H9 (cell line): ENCODE measurements around the gene NHERF1. TPM values are rescaled to one million over a fixed set of nuclear protein-coding genes. Genes with fewer than 3 reads are reported as not detected.

Experiments used
- DNase-seq: peaks from one replicate; pipeline ENCODE4 v3.0.0-alpha.2; 2017
- H2AFZ ChIP-seq: one replicate; pipeline ENCODE4 v1.6.1; 2013; ENCODE audit warnings: mild to moderate bottlenecking, low read length, control low read depth, moderate library complexity
- H2AK5ac ChIP-seq: 2 replicates; pipeline ENCODE4 v1.6.1; 2013; ENCODE audit warnings: low read length, control low read depth, mixed read lengths; ENCODE audit not compliant: insufficient read length
- H2BK120ac ChIP-seq: one replicate; pipeline ENCODE4 v1.6.1; 2013; ENCODE audit warnings: low read depth, mild to moderate bottlenecking, low read length, control low read depth, inconsistent platforms; ENCODE audit not compliant: poor library complexity, severe bottlenecking
- H2BK12ac ChIP-seq: 2 replicates; pipeline ENCODE4 v1.6.1; 2013; ENCODE audit warnings: low read length, control low read depth, mixed read lengths, low read depth; ENCODE audit not compliant: insufficient read length
- H2BK15ac ChIP-seq: 2 replicates; pipeline ENCODE4 v1.6.1; 2013; ENCODE audit warnings: low read depth, low read length, control low read depth
- H2BK20ac ChIP-seq: one replicate; pipeline ENCODE4 v1.6.1; 2013; ENCODE audit warnings: low read depth, mild to moderate bottlenecking, low read length, control low read depth, inconsistent platforms; ENCODE audit not compliant: poor library complexity, severe bottlenecking
- H2BK5ac ChIP-seq: 2 replicates; pipeline ENCODE4 v1.6.1; 2013; ENCODE audit warnings: low read length, control low read depth, mixed read lengths; ENCODE audit not compliant: insufficient read length
- H3K14ac ChIP-seq: 2 replicates; pipeline ENCODE4 v1.6.1; 2013; ENCODE audit warnings: low read length, control low read depth; ENCODE audit not compliant: insufficient read depth
- H3K18ac ChIP-seq: 2 replicates; pipeline ENCODE4 v1.6.1; 2013; ENCODE audit warnings: low read depth, mild to moderate bottlenecking, mixed read lengths, low read length, control low read depth; ENCODE audit not compliant: insufficient read length
- H3K23ac ChIP-seq: 2 replicates; pipeline ENCODE4 v1.6.1; 2013; ENCODE audit warnings: low read length, control low read depth, mixed read lengths, low read depth; ENCODE audit not compliant: insufficient read length
- H3K23me2 ChIP-seq: 2 replicates; pipeline ENCODE4 v1.6.1; 2013; ENCODE audit warnings: low read depth, mild to moderate bottlenecking, mixed read lengths, low read length, control low read depth; ENCODE audit not compliant: insufficient read length, poor library complexity, severe bottlenecking
- H3K27ac ChIP-seq: 2 replicates; pipeline ENCODE4 v1.5.1; 2013; ENCODE audit warnings: low read length, control low read depth, mixed read lengths, low read depth; ENCODE audit not compliant: insufficient read length
- H3K27me3 ChIP-seq: 2 replicates; pipeline ENCODE4 v1.6.1; 2013; ENCODE audit warnings: low read length, control low read depth, inconsistent platforms; ENCODE audit not compliant: insufficient read depth
- H3K4ac ChIP-seq: 2 replicates; pipeline ENCODE4 v1.6.1; 2013; ENCODE audit warnings: low read depth, mild to moderate bottlenecking, control low read depth, inconsistent platforms, low read length, moderate library complexity
- H3K4me1 ChIP-seq: 2 replicates; pipeline ENCODE4 v1.6.1; 2013; ENCODE audit warnings: low read length, control low read depth, inconsistent platforms; ENCODE audit not compliant: insufficient read depth
- H3K4me2 ChIP-seq: 2 replicates; pipeline ENCODE4 v1.6.1; 2013; ENCODE audit warnings: low read length, control low read depth, mixed read lengths; ENCODE audit not compliant: insufficient read length, insufficient read depth
- H3K56ac ChIP-seq: 2 replicates; pipeline ENCODE4 v1.6.1; 2013; ENCODE audit warnings: low read depth, mild to moderate bottlenecking, mixed read lengths, low read length, control low read depth; ENCODE audit not compliant: insufficient read length
- H3K79me1 ChIP-seq: 2 replicates; pipeline ENCODE4 v1.6.1; 2013; ENCODE audit warnings: low read depth, mild to moderate bottlenecking, moderate library complexity, low read length, control low read depth, inconsistent platforms; ENCODE audit not compliant: insufficient read depth, poor library complexity, severe bottlenecking
- H3K79me2 ChIP-seq: 2 replicates; pipeline ENCODE4 v1.6.1; 2013; ENCODE audit warnings: low read length, control low read depth, inconsistent platforms; ENCODE audit not compliant: insufficient read depth
- H3K9ac ChIP-seq: 2 replicates; pipeline ENCODE4 v1.6.1; 2013; ENCODE audit warnings: low read length, control low read depth, mixed read lengths; ENCODE audit not compliant: insufficient read length; ENCODE audit errors: extremely low read depth
- H3K9me3 ChIP-seq: one replicate; pipeline ENCODE4 v1.6.1; 2013; ENCODE audit warnings: low read depth, low read length, inconsistent platforms; ENCODE audit not compliant: control insufficient read depth
- H3T11ph ChIP-seq: one replicate; pipeline ENCODE4 v1.6.1; 2013; ENCODE audit warnings: mild to moderate bottlenecking, low read length, control low read depth, inconsistent platforms
- H4K20me1 ChIP-seq: one replicate; pipeline ENCODE4 v1.6.1; 2013; ENCODE audit not compliant: control insufficient read depth, insufficient read length, insufficient read depth
- H4K5ac ChIP-seq: 2 replicates; pipeline ENCODE4 v1.6.1; 2013; ENCODE audit warnings: low read depth, mild to moderate bottlenecking, mixed read lengths, low read length, control low read depth; ENCODE audit not compliant: insufficient read length
- H4K8ac ChIP-seq: replicated peaks from 2 replicates; pipeline ENCODE4 v1.6.1; 2013; ENCODE audit warnings: low read length, control low read depth, mixed read lengths, low read depth; ENCODE audit not compliant: insufficient read length
- H4K91ac ChIP-seq: 2 replicates; pipeline ENCODE4 v1.6.1; 2013; ENCODE audit warnings: low read depth, mild to moderate bottlenecking, moderate library complexity, mixed read lengths, low read length, control low read depth; ENCODE audit not compliant: insufficient read length
- H3K27ac Mint-ChIP-seq, 3 experiments: 2 replicates in 2 of 3; 3 replicates in 1 of 3; pipeline ENCODE4 v1.8.0; 2020 to 2021; ENCODE audit warnings: mixed read lengths in 3 of 3, mild to moderate bottlenecking in 1 of 3, moderate library complexity in 1 of 3
- H3K27me3 Mint-ChIP-seq: 2 replicates; pipeline ENCODE4 v1.8.0; 2021; ENCODE audit warnings: low read depth, mild to moderate bottlenecking, moderate library complexity, mixed read lengths
- H3K36me3 Mint-ChIP-seq, 3 experiments: 2 replicates in 2 of 3; 3 replicates in 1 of 3; pipeline ENCODE4 v1.8.0; 2020 to 2021; ENCODE audit warnings: low read depth in 3 of 3, mixed read lengths in 3 of 3; ENCODE audit not compliant: insufficient read depth in 1 of 3
- H3K4me1 Mint-ChIP-seq, 2 experiments: 2 replicates each; pipeline ENCODE4 v1.8.0; 2020; ENCODE audit warnings: mixed read lengths in 2 of 2
- H3K4me3 Mint-ChIP-seq, 2 experiments: 2 replicates in 1 of 2; 3 replicates in 1 of 2; pipeline ENCODE4 v1.8.0; 2020 to 2021; ENCODE audit warnings: mild to moderate bottlenecking in 2 of 2, mixed read lengths in 2 of 2, moderate library complexity in 1 of 2
- H3K9me3 Mint-ChIP-seq, 2 experiments: 2 replicates in 1 of 2; 3 replicates in 1 of 2; pipeline ENCODE4 v1.8.0; 2020; ENCODE audit warnings: mild to moderate bottlenecking in 2 of 2, mixed read lengths in 2 of 2, moderate library complexity in 1 of 2
- CTCF ChIP-seq: fragments of 200-600 bp; sonication (generic); conservative IDR thresholded peaks from 3 replicates; pipeline ENCODE4 v1.8.0; 2021; ENCODE audit warnings: antibody characterized with exemption, mild to moderate bottlenecking
- WGBS: extraction: QIAGEN DNeasy Blood & Tissue Kit; methylation state at CpG from one replicate; pipeline ENCODE4 v1.1.7; 2013; ENCODE audit warnings: missing lambda C conversion rate, low lambda C conversion rate, mixed read lengths; ENCODE audit not compliant: insufficient read length; ENCODE audit errors: extremely low coverage; 5-methylcytosine and 5-hydroxymethylcytosine counted together
- total RNA-seq: library from RNA; stranded (reverse); gene quantifications from 2 replicates; pipeline ENCODE4 v1.2.1, GENCODE V29; 2021

NHERF1 gene
- total RNA-seq, 1 experiment from 2014 or later, result 74.4 TPM

GRCh38 chr17:74744714-74745547 is 3.5 kb upstream of the NHERF1 start:
- Mint-ChIP-seq H3K27ac (no peak overlapping the region), H3K27me3 (peaks cover 13% of the 10 kb centered on the region), H3K4me3 (peak overlapping the region; percentile 43 to 71), H3K4me1 (peaks cover 34% of the 10 kb centered on the region in 2 experiments), H3K9me3 (no peaks in the 10 kb centered on the region; a peak in 1 of 5 replicates), H3K36me3 (peaks cover 0 to 4% (median 0%) of the 10 kb centered on the region in 3 experiments; a peak in 2 of 7 replicates)
- no peak overlapping the region for H2BK5ac ChIP-seq
- no peak overlapping the region; the same call in 1 of the 2 replicates for H2BK15ac ChIP-seq
- TF ChIP-seq CTCF, result peak; percentile 100
- H3K4me2 ChIP-seq, result peak overlapping the region; percentile 56
- no peak overlapping the region for H3K9ac ChIP-seq
- H3K79me1 ChIP-seq, result no peaks in the 10 kb centered on the region
- no peak overlapping the region for H3K4ac ChIP-seq
- no peak overlapping the region for H3K14ac ChIP-seq
- no peak overlapping the region for H2BK120ac ChIP-seq
- peak; percentile 91 for DNase-seq
- H2BK20ac ChIP-seq, result no peak overlapping the region
- no peak overlapping the region for H3K56ac ChIP-seq
- H4K8ac ChIP-seq, result no peak overlapping the region
- H4K20me1 ChIP-seq, result no peaks in the 10 kb centered on the region
- no peak overlapping the region for H3K18ac ChIP-seq
- peaks cover 9% of the 10 kb centered on the region for H3K23me2 ChIP-seq
- H3K27ac ChIP-seq, result no peak overlapping the region
- no peak overlapping the region for H2AFZ ChIP-seq
- no peak overlapping the region for H2AK5ac ChIP-seq
- peaks cover 15% of the 10 kb centered on the region for H3K4me1 ChIP-seq
- H2BK12ac ChIP-seq, result no peak overlapping the region
- WGBS, result no CpG with 5 or more reads among the region's 24 CpGs
- no peak overlapping the region for H4K5ac ChIP-seq
- H3K9me3 ChIP-seq, result no peaks in the 10 kb centered on the region
- H3K23ac ChIP-seq, result no peak overlapping the region
- H4K91ac ChIP-seq, result no peak overlapping the region
- peaks cover 1% of the 10 kb centered on the region; the same call in 1 of the 2 replicates for H3K79me2 ChIP-seq
- no peak overlapping the region for H3T11ph ChIP-seq
- no peaks in the 10 kb centered on the region for H3K27me3 ChIP-seq
